K562 (cell line): ENCODE data around the gene TMBIM4. TPM values are rescaled to one million over a fixed set of nuclear protein-coding genes. Genes with fewer than 3 reads are reported as not detected.
A peak's percentile ranks its signal among the peaks of the same experiment; 100 is the strongest.

Experiments used
- BRD4 ChIP-seq: fragments of 200-600 bp; sonication (generic); IDR thresholded peaks from 2 replicates; pipeline ENCODE4 v1.6.1; 2017; ENCODE audit warnings: inconsistent platforms
- CBFB ChIP-seq: sonication (generic); formaldehyde crosslinking; IDR thresholded peaks from 2 replicates; pipeline ENCODE4 v1.4.0; 2020; ENCODE audit warnings: mild to moderate bottlenecking, missing genetic modification reagents
- FOXK1 ChIP-seq: sonication (generic); formaldehyde crosslinking; IDR thresholded peaks from 2 replicates; pipeline ENCODE4 v1.8.0; 2022; ENCODE audit warnings: missing genetic modification reagents, mild to moderate bottlenecking, borderline replicate concordance
- HEY1 ChIP-seq: fragments of 250-450 bp; sonication (Bioruptor Pico); IDR thresholded peaks from 2 replicates; pipeline ENCODE4 v1.5.0; 2020; ENCODE audit warnings: mild to moderate bottlenecking, moderate library complexity, borderline replicate concordance
- HMG20A ChIP-seq: fragments of 450-650 bp; formaldehyde crosslinking; conservative IDR thresholded peaks from 2 replicates; pipeline ENCODE4 v1.4.0; 2020; ENCODE audit warnings: mild to moderate bottlenecking, mixed read lengths
- NFXL1 ChIP-seq: fragments of 450-650 bp; formaldehyde crosslinking; IDR thresholded peaks from 2 replicates; pipeline ENCODE4 v1.4.0; 2021; ENCODE audit warnings: mild to moderate bottlenecking
- NR4A1 ChIP-seq, 2 experiments: fragments of 250-450 bp in 1 of 2; fragments of 450-650 bp in 1 of 2; sonication (Bioruptor Pico) in 1 of 2; IDR thresholded peaks; 2 replicates each; pipeline versions ENCODE4 v1.4.0 to v1.6.1; 2016 to 2020; ENCODE audit warnings: mild to moderate bottlenecking in 2 of 2, missing compliant biosample characterization in 1 of 2, missing genetic modification characterization in 1 of 2, moderate library complexity in 1 of 2
- RBM17 ChIP-seq: fragments of 200-400 bp; formaldehyde crosslinking; IDR thresholded peaks from 2 replicates; pipeline ENCODE4 v1.6.1; 2017; ENCODE audit warnings: low read depth, mild to moderate bottlenecking, low read length, borderline replicate concordance
- RUNX1 ChIP-seq: sonication (generic); IDR thresholded peaks from 2 replicates; pipeline ENCODE4 v1.6.1; 2016; ENCODE audit warnings: antibody characterized with exemption, low read depth
- SLC30A9 ChIP-seq: fragments of 250-450 bp; sonication (Bioruptor Pico); IDR thresholded peaks from 2 replicates; pipeline ENCODE4 v1.8.0; 2022; ENCODE audit warnings: mild to moderate bottlenecking, moderate library complexity
- SMAD4 ChIP-seq: fragments of 250-450 bp; sonication (Bioruptor Pico); conservative IDR thresholded peaks from 2 replicates; pipeline ENCODE4 v1.8.0; 2021; ENCODE audit warnings: inconsistent platforms, mild to moderate bottlenecking, moderate library complexity
- SP1 ChIP-seq: sonication (generic); formaldehyde crosslinking; IDR thresholded peaks from 2 replicates; pipeline ENCODE4 v1.8.1; 2022; ENCODE audit warnings: mild to moderate bottlenecking, missing genetic modification reagents
- SRF ChIP-seq, 2 experiments: fragments of 250-450, 450-650 bp in 1 of 2; sonication (Bioruptor Pico) in 1 of 2; sonication (generic) in 1 of 2; formaldehyde crosslinking; IDR thresholded peaks; 2 replicates each; pipeline versions ENCODE4 v1.5.0 to v1.5.1; 2020 to 2022; ENCODE audit warnings: mild to moderate bottlenecking in 1 of 2, missing genetic modification reagents in 1 of 2
- STAT5A ChIP-seq: IDR thresholded peaks from 2 replicates; pipeline ENCODE4 v1.6.1; 2012; ENCODE audit warnings: low read length, inconsistent platforms, borderline replicate concordance
- TAL1 ChIP-seq: fragments of 450-650 bp; IDR thresholded peaks from 2 replicates; pipeline ENCODE4 v1.6.1; 2016; ENCODE audit warnings: mild to moderate bottlenecking
- TCF7L2 ChIP-seq: fragments of 150-350 bp; IDR thresholded peaks from 2 replicates; pipeline ENCODE4 v1.6.1; 2016; ENCODE audit warnings: low read depth, mild to moderate bottlenecking, low read length, moderate library complexity
- ZBED1 ChIP-seq: IDR thresholded peaks from 2 replicates; pipeline ENCODE4 v1.6.1; 2014
- ZNF121 ChIP-seq: sonication (generic); formaldehyde crosslinking; conservative IDR thresholded peaks from 2 replicates; pipeline ENCODE4 v1.8.0; 2022; ENCODE audit warnings: missing genetic modification reagents
- ZNF184 ChIP-seq: sonication (generic); formaldehyde crosslinking; IDR thresholded peaks from 2 replicates; pipeline ENCODE4 v1.5.0; 2020; ENCODE audit warnings: missing genetic modification reagents
- ZNF830 ChIP-seq: fragments of 250-450 bp; sonication (Bioruptor Pico); IDR thresholded peaks from 2 replicates; pipeline ENCODE4 v1.5.0; 2021; ENCODE audit warnings: mild to moderate bottlenecking
- polyA plus RNA-seq, 8 experiments: library from polyadenylated mRNA; depleted of rRNA in 4 of 8; stranded (reverse) in 5 of 8; unstranded in 3 of 8; fragments of >200 nt; fragmentation: Nextera tagmentation in 2 of 8; fragmentation: Illumina TruSeq in 1 of 8; extraction: Ambion mirVana in 2 of 8; extraction: Trizol in 1 of 8; gene quantifications; 2 replicates each; pipeline versions ENCODE4 v1.2.1 to v1.2.3, GENCODE V29; 2011 to 2014; ENCODE audit warnings: inconsistent platforms in 1 of 8, missing spikeins in 1 of 8
- total RNA-seq, 7 experiments: library from RNA; depleted of rRNA in 6 of 7; stranded (reverse); fragments of >200 nt in 6 of 7; fragmentation: Illumina TruSeq in 2 of 7; extraction: Trizol in 2 of 7; gene quantifications; 2 replicates each; pipeline versions ENCODE4 v1.2.1 to v1.2.3, GENCODE V29; 2011 to 2021; ENCODE audit warnings: low replicate concordance in 1 of 7
- TF ChIP-seq, protein P1 (sequence below): fragments of 250-450 bp; sonication (Bioruptor Pico); IDR thresholded peaks from 2 replicates; pipeline ENCODE4 v1.5.0; 2021; ENCODE audit warnings: mild to moderate bottlenecking, moderate library complexity
- TF ChIP-seq, protein P2 (sequence below): fragments of 250-450 bp; sonication (Bioruptor Pico); IDR thresholded peaks from 2 replicates; pipeline ENCODE4 v1.9.0; 2021; ENCODE audit warnings: mild to moderate bottlenecking
- TF ChIP-seq, protein P3 (sequence below), 3 experiments: fragments of 200-800 bp in 1 of 3; sonication (Bioruptor generic) in 1 of 3; sonication (generic) in 1 of 3; formaldehyde crosslinking in 1 of 3; IDR thresholded peaks; 2 replicates each; pipeline versions ENCODE4 v1.6.1 to v1.8.0; 2016 to 2022; ENCODE audit warnings: mild to moderate bottlenecking in 2 of 3, missing compliant biosample characterization in 2 of 3, missing genetic modification characterization in 2 of 3, missing genetic modification reagents in 1 of 3

The TMBIM4 gene
- total and polyA plus RNA-seq, 9 of the 15 experiments (the other 6 are each of a cell fraction or from before 2014, with no cell fraction given) = 18.6 to 272 (median 50.0) TPM

DNA sequence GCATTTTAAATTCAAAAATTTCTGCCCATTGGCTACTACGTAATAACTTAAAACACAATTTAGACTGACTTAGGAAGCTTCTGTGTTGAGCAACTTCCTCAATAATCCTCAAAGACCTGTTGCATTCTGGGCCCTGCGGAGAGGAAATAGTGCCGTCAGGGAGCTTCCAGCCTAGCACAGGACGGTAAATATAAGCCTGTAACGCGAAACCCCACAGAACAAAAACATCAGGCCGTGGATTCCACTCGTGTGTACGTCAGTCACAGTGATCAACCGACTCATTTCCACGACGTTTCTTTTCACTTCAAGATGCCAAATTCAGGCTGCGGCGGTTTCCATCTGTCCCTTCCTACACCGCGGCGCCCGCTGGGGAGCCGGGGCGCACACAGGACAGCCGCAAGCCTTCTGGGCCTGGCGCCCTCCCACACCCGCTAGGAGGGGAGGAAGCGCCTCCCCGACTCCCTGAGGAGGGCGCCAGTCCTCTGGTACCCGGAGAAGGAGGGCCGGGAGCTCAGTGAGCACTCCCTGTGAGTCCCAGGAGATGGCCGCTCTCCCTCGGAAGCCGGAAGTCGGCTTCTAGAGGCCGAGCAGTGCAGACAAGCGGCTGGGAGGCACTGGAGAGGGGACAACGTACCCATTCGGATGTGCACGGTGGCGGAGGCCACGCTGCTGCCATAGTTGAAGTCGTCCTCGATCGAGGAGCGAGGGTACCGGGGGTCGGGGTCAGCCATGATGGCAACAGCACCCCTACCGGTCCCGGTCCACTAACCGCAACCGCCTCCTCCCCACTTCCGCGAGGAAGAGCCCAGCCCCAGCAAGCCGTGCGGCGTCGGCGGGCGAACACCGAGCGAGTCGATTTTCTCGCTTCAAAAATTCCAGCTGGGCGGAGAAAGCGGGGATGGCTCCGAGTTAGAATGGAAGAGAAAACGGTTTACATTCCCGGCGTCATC lies at the start of gene TMBIM4 (continued):
- TF ChIP-seq TAL1 (0 out of 2 replicates have a peak, but pooled peaks have one; percentile 2), HMG20A (CRISPR knock-in tag) (no peak), ZBED1 (0 out of 2 replicates have a peak, but pooled peaks have one; percentile 9), BRD4 (peak; percentile 82; the same call in 1 of the 2 replicates), NFXL1 (CRISPR knock-in tag) (no peak), CBFB (CRISPR knock-in tag) (peak; percentile 99), RUNX1 (0 out of 2 replicates have a peak, but pooled peaks have one; percentile 36), NR4A1 (CRISPR knock-in tag; IDR thresholded peaks at IDR 0.05) (no peak), NR4A1 (tag; IDR thresholded peaks at IDR 0.05) (no peak; the same call in 1 of the 2 replicates), SLC30A9 (CRISPR knock-in tag) (no peak), ZNF121 (CRISPR knock-in tag) (no peak), HEY1 (CRISPR knock-in tag) (no peak), ZNF830 (CRISPR knock-in tag) (no peak), ZNF184 (CRISPR knock-in tag) (no peak), RBM17 (no peak), STAT5A (no peak), SP1 (peak; percentile 27; the same call in 1 of the 2 replicates), TCF7L2 (no peak), SMAD4 (CRISPR knock-in tag) (peak; percentile 74), SRF (CRISPR knock-in tag; IDR thresholded peaks at IDR 0.05) (no peak; a peak in 1 of 4 replicates), FOXK1 (0 out of 2 replicates have a peak, but pooled peaks have one; percentile 73)
- TF ChIP-seq, protein P1, sequence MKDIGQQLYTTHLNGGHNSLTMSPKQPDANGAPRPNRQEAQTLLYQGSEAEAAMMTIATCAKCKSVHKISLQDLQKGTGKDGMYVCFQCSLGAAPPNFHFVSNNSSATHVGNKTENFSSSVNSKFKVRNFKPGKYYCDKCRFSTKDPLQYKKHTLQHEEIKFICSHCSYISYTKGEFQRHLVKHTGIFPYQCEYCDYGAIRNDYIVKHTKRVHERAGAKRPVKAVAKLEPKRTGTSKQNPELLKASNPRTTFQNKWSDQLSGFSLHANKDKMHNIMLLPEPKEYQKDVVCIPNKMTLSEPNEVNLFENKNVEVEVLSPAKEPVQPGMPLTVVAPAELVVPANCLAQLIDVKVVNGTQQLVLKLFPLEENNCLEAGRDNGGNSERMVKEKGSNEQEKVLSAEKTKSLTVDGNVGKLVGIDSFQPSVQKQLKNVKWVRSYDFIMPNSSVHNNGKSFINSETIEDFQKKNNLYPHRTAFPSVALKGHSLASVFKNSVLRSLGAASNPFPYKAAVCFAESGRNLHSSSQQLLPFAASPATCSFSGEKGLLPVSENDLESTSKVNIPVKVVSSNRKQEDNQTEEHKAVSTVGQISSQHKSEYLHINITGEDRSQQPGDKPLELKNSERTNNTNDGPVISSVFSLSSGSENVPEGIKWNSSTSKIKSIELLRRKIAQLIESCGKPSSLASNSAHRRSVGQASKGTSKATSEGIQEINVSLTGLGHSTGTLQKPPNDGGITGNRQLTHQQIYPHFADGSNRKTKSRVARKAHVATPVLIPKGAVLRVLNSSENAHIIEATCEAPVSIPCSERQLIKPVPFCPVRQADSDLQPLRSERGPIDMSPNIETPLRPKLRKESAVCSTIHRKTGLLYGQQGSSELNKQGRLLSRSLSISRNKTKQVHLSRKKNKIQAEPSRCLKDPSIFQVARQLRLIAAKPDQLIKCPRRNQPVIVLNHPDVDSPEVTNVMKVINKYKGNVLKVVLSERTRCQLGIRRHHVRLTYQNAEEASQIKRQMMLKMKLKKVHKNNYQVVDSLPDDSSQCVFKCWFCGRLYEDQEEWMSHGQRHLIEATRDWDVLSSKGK (CRISPR knock-in tag) = no peak
- TF ChIP-seq, protein P2, sequence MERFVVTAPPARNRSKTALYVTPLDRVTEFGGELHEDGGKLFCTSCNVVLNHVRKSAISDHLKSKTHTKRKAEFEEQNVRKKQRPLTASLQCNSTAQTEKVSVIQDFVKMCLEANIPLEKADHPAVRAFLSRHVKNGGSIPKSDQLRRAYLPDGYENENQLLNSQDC (CRISPR knock-in tag) = no peak
- TF ChIP-seq, protein P3, sequence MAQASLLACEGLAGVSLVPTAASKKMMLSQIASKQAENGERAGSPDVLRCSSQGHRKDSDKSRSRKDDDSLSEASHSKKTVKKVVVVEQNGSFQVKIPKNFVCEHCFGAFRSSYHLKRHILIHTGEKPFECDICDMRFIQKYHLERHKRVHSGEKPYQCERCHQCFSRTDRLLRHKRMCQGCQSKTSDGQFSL (CRISPR knock-in tag; IDR thresholded peaks at IDR 0.05) = peak; percentile 60; the same call in 1 of the 2 replicates
- TF ChIP-seq, protein P3 (tag; IDR thresholded peaks at IDR 0.05) = no peak
